Dendritic cell treated with granulocyte-macrophage colony-stimulating factor and Interleukin-4, amounts not matched to agents 40 ng/mL and 50 ng/mL, for 4 days (primary cell): ENCODE measurements around the gene STK40.

ENCODE experiments used
- H3K27ac Mint-ChIP-seq: one replicate; pipeline ENCODE4 v1.8.0; 2022; ENCODE audit warnings: mild to moderate bottlenecking, mixed read lengths
- H3K27me3 Mint-ChIP-seq: one replicate; pipeline ENCODE4 v1.8.0; 2022; ENCODE audit warnings: mild to moderate bottlenecking, mixed read lengths
- H3K36me3 Mint-ChIP-seq: one replicate; pipeline ENCODE4 v1.8.0; 2022; ENCODE audit warnings: low read depth, mixed read lengths
- H3K4me1 Mint-ChIP-seq: one replicate; pipeline ENCODE4 v1.8.0; 2022; ENCODE audit warnings: low read depth, mixed read lengths
- H3K4me3 Mint-ChIP-seq: one replicate; pipeline ENCODE4 v1.8.0; 2022; ENCODE audit warnings: mild to moderate bottlenecking, moderate library complexity, mixed read lengths
- H3K9me3 Mint-ChIP-seq: one replicate; pipeline ENCODE4 v1.8.0; 2022; ENCODE audit warnings: mixed read lengths
- intact Hi-C: fragments of 100-400 bp; cut with micrococcal nuclease; formaldehyde crosslinking; loops from one replicate; pipeline ENCODE4 v1.15.0; 2022

Gene STK40

DNA sequence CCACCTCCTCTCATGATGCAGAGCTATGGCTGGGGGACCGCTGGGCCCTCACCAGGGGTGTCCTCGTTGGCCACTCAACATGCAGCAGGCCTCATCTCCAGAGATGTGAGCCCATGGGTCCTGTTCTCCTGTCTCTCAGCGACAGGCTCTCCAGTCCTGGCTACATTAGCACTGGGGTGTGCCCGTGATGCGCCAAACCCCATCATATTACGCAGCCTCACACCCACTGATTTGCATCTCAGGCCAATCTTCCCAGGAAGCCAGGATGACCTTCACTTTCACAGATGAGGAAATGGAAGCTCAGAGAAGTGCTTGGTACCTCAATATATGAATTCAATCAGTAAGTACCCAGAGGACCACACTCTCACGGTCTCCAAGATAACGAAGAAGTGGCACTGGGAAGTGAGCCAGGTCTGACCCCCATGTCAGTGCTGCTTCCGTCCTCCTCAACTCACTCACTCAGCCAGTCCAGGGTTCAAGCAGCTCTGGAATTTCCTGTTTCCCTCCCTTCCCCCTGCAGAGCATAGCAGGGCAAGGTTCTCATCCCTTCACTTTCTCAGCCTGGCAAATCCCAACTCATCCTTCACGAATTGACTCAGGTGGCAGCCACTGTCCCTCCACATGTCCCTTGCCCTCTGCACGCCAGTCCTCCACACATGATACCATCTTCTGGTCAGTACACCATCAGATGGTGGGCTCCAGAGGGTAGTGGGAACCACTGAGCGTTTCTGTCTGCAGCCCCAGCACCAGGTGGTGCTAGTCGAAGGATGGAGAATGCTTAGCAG, 33.4 kb downstream of the STK40 start:
- H3K27ac Mint-ChIP-seq, result peak overlapping the region; percentile 85
- H3K4me3 Mint-ChIP-seq, result peak overlapping the region; percentile 17
- H3K27me3 Mint-ChIP-seq, result no peaks in the 10 kb centered on the region
- H3K36me3 Mint-ChIP-seq, result peaks cover 92% of the 10 kb centered on the region
- intact Hi-C loops, result no loop called here
- H3K4me1 Mint-ChIP-seq, result peaks cover 53% of the 10 kb centered on the region
- H3K9me3 Mint-ChIP-seq, result no peaks in the 10 kb centered on the region

DNA sequence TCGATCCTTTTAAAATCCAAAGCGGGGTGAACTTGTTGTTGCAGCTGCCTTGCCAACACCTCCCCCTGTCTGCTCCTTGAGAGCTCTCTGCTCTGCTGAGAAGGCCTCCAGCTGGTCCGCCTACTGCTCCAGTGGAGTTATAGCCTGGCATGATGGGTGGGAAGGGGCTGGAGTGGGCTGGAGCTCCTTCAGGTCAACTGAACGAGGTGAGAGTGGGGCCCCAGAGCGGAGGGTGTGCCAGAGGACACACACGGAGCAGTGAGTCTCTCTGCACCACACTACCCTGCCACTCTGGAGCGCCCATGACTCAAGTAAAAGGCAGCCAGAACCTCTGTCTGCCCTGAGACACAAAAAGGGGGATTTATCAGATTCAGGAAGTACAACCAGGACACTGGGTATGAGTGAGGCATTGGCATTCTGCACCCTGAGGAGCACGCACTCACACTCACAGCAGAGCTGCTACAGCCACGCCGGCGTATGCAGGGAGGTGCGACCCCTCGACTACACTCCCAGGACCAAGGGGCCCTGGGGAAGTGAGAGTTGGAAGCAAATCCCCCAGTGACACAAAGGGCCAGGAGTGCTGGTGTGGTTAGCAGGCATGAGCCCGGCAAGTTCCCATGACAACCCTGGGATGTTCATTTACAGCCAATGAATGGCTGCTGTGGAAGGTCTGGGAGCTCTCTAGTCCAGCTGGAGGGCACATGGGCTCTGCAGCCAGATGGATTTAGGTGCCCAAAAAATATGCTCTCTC, 34.3 kb downstream of the STK40 start:
- Mint-ChIP-seq H3K4me3 (peak overlapping the region; percentile 31), H3K27ac (peak overlapping the region; percentile 85), H3K9me3 (no peaks in the 10 kb centered on the region), H3K4me1 (peaks cover 53% of the 10 kb centered on the region), H3K27me3 (no peaks in the 10 kb centered on the region), H3K36me3 (peaks cover 92% of the 10 kb centered on the region)
- intact Hi-C loops, result no loop called here

DNA sequence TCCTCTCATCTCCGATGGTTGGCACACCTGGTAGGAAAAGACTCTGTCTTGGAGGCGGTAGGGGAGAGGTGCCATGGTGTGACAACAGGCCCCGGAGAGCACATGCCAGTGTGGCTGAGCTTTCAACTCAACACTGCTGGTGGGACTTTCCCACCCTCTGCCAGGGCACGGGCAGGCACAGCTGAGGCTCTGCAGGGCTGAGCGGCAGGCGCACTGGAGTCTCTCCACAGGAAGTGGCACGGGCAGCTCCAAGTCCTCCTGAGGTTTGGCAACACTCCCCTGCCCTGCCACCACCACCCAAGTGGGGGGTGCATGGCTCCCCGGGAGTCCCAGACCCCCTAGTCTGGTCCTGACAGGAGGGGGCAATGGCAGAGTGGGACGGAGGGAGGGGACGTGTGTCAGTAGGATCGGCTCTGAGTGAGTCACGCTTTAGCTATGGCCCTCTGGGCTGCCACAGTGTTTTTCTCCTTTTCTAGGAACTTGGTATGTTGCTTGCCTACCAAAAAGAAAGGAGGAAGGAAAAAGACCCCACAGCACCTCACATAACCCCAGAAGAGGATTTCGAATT, 35.0 kb downstream of the STK40 start:
- no peaks in the 10 kb centered on the region for H3K27me3 Mint-ChIP-seq
- H3K4me1 Mint-ChIP-seq, result peaks cover 53% of the 10 kb centered on the region
- no peaks in the 10 kb centered on the region for H3K9me3 Mint-ChIP-seq
- intact Hi-C loops, result no loop called here
- H3K36me3 Mint-ChIP-seq, result peaks cover 95% of the 10 kb centered on the region
- peak overlapping the region; percentile 7 for H3K4me3 Mint-ChIP-seq
- H3K27ac Mint-ChIP-seq, result peak overlapping the region; percentile 85

DNA sequence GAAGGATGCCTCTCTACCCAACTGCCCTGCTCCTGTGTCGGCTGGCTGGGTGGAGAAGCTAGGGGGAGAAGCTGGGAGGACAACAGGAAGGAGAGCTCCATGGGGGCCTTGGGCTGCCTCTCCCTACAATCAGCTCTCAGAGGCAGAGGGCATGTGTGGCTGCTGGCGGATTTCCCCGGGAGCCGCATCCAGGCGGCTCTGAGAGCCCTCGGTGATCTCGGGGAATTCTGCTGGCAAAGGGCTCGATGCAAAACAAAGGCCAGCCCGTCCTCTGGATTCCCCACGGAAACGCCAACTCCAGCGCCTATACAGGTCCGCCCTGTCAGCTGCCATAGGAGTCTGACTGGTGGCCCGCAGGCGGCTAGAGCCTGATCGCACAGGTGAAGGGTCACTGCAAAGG, 35.9 kb downstream of the STK40 start:
- intact Hi-C loops, result no loop called here
- H3K36me3 Mint-ChIP-seq, result peaks cover 95% of the 10 kb centered on the region
- peak overlapping the region; percentile 85 for H3K27ac Mint-ChIP-seq
- peaks cover 57% of the 10 kb centered on the region for H3K4me1 Mint-ChIP-seq
- no peaks in the 10 kb centered on the region for H3K27me3 Mint-ChIP-seq
- H3K4me3 Mint-ChIP-seq, result peak overlapping the region; percentile 5
- H3K9me3 Mint-ChIP-seq, result no peaks in the 10 kb centered on the region

DNA sequence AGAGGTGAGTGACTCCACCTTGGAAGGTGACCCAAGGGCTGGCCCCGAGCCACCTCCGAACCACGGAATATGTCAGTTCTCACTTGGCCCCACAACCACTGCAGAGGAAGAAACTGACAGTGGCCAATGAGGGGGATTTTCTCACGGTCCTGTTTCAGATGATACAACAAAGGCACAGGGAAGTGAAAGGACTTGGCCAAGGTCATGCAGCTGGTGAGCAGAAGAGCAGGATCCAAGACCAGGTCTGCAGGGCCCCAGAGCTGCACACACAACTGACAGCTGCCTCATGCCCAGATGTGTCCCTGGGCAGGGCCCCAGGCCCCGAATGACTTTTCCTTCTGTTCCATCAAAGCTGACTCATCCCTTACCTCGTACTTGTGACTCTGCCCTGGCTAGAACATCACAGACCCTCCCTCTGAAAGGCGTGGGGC, 36.5 kb downstream of the STK40 start:
- peaks cover 95% of the 10 kb centered on the region for H3K36me3 Mint-ChIP-seq
- H3K27me3 Mint-ChIP-seq, result no peaks in the 10 kb centered on the region
- H3K4me1 Mint-ChIP-seq, result peaks cover 63% of the 10 kb centered on the region
- H3K4me3 Mint-ChIP-seq, result no peak overlapping the region
- peak overlapping the region; percentile 85 for H3K27ac Mint-ChIP-seq
- H3K9me3 Mint-ChIP-seq, result no peaks in the 10 kb centered on the region
- intact Hi-C loops, result no loop called here

DNA sequence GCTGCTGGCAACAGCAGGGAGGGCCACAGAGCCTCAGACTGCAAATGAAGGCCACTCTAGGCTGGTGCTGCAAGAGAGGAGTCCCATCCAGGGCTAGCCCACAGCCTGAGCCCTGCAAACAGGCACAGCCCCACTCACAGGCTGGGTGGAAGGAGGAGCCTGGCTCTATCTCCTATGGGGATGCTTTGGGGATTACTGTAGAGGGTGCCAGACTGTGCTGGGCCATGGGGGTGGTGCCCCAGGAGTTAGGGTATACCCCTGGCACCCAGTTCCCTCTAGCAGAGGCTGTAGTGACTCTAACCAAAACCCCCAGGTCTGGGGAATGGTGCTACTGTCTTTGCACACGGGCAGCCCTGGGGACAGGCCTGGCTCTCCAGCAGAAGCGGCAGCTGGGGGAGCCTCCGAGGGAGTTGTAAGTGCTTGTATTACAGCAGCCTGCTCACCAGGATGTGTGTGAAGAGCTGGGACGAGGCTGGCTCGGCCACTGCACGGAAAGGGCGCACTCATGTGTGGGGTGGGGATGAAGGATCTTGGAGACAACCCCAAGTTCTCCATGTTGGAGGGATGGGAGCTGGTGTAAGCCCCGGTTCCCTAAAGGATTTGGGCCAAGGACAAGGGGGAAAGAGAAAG, 38.9 kb downstream of the STK40 start:
- Mint-ChIP-seq H3K4me1 (peaks cover 61% of the 10 kb centered on the region), H3K4me3 (no peak overlapping the region), H3K27ac (no peak overlapping the region), H3K27me3 (no peaks in the 10 kb centered on the region), H3K9me3 (no peaks in the 10 kb centered on the region), H3K36me3 (peaks cover 95% of the 10 kb centered on the region)
- intact Hi-C loops, result no loop called here

DNA sequence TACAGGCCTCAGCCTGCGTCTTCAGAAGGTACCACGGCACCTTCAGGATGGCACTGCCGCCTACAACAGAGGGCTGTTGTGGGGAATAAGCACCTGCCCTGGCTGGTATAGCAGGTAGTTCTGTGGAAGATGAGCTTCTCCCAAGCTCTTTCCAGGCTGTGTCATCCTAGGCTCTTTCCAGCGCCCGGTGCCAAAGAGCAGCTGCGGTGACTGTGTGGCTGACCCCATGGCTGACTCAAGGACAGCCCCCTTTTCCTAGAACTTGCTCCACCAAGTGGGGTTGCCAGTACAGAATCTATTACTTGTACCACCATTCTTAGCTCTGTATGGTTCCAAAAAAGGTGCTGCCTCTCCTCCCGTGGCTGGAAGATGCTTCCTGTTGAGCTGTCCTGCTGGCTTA, 40.4 kb downstream of the STK40 start:
- Mint-ChIP-seq H3K27ac (peak overlapping the region; percentile 8), H3K4me3 (no peak overlapping the region), H3K9me3 (no peaks in the 10 kb centered on the region), H3K4me1 (peaks cover 54% of the 10 kb centered on the region), H3K27me3 (no peaks in the 10 kb centered on the region), H3K36me3 (peaks cover 99% of the 10 kb centered on the region)
- intact Hi-C loops, result no loop called here

DNA sequence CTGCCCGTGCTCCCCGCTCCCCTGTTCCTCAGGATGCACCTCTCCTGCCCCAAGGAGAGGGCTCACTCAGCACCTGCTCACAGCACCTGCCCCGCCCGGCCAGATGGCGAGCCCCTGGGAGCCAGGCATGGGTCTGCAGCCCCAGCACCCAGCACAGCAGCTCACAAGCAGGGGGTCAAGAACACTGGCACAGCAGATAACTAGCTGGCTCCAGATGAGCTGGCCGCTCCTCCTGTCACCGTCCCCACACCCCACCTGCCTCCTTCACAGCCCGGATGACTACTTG, 41.4 kb downstream of the STK40 start:
- peaks cover 100% of the 10 kb centered on the region for H3K36me3 Mint-ChIP-seq
- H3K4me1 Mint-ChIP-seq, result peaks cover 54% of the 10 kb centered on the region
- peak overlapping the region; percentile 8 for H3K27ac Mint-ChIP-seq
- intact Hi-C loops, result no loop called here
- H3K4me3 Mint-ChIP-seq, result no peak overlapping the region
- H3K27me3 Mint-ChIP-seq, result no peaks in the 10 kb centered on the region
- H3K9me3 Mint-ChIP-seq, result no peaks in the 10 kb centered on the region

DNA sequence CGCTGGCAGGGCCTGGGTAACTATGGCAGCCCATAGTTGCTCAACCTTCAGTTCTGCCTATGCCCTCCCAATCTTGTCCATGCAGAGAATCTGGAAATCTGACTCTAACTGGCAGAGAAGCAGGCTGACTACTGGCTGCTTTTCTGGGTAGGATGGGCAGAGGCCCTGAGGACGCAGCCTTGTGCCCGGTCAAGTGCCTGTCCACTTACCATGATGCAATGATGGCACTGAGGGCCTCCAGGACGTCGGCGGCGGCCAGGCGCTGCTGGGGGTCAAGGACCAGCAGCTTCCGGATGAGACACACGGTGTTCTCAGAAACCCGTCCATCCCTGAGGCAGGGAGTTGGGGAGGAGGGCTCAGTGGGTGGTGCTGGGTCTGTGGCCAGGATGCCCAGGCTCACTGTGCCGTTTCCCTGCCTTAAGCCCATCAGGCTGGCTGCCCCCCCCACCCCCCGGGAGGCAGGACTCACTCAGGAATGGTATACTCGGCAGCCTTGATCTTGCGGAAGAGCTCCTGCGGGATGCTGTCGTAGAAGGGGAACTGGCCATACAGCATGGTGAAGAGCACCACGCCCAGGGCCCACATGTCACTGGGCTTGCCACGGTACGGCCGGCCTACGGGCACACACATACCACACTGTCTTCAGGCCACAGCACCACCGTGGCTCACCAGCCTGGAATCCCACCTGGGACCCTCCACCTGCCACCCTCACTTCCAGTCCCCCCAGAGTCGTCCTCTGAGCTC, 41.9 kb downstream of the STK40 start:
- Mint-ChIP-seq H3K4me3 (no peak overlapping the region), H3K36me3 (peaks cover 100% of the 10 kb centered on the region), H3K27ac (peak overlapping the region; percentile 8), H3K4me1 (peaks cover 55% of the 10 kb centered on the region), H3K9me3 (no peaks in the 10 kb centered on the region), H3K27me3 (no peaks in the 10 kb centered on the region)
- intact Hi-C loops, result loop anchor here (1.0 kb wide), 1 partner anchor 76 kb away; no protein-coding TSS in a partner anchor

DNA sequence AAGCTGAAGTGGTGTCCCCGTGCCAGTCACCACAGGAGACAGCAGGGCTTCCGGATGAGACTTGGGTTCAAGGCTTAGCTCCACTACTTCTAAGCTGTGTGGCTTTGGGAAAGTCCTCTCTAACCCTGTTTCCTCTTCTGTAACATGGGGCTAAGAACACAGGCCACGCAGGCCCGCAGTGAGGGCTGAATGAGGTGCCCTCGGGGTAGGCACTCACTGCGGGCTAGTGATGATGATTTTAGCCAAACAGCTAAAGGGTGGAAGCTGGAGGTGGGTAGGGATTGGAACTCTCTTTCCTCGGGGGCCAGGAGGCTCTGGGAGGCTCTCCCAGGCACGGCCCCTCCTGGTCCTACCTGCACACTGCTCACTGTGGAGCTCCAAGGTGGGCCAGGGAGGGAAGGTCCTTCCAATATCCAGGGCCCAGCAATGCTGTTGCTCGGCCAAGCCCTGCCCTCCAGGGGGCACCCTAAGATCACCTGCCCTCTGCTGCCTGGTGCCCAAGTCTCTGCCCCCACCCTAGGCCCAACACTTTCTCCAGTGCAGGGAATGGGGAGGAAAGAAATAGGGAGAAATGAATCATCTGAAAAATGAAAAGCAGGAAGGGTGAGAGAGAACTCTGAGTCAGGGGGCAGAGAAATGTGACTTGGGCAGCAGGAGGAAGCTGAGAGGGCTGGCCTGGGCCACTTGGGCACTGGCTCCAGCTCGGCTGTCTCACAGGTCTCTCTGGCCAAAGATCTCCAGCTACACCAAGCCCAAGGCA, 43.1 kb downstream of the STK40 start:
- Mint-ChIP-seq H3K4me1 (peaks cover 57% of the 10 kb centered on the region), H3K9me3 (no peaks in the 10 kb centered on the region), H3K27ac (peak overlapping the region; percentile 35), H3K27me3 (no peaks in the 10 kb centered on the region), H3K36me3 (peaks cover 97% of the 10 kb centered on the region), H3K4me3 (no peak overlapping the region)
- intact Hi-C loops, result loop anchor here (1.0 kb wide), 2 partner anchors 27 to 78 kb away; no protein-coding TSS in a partner anchor

DNA sequence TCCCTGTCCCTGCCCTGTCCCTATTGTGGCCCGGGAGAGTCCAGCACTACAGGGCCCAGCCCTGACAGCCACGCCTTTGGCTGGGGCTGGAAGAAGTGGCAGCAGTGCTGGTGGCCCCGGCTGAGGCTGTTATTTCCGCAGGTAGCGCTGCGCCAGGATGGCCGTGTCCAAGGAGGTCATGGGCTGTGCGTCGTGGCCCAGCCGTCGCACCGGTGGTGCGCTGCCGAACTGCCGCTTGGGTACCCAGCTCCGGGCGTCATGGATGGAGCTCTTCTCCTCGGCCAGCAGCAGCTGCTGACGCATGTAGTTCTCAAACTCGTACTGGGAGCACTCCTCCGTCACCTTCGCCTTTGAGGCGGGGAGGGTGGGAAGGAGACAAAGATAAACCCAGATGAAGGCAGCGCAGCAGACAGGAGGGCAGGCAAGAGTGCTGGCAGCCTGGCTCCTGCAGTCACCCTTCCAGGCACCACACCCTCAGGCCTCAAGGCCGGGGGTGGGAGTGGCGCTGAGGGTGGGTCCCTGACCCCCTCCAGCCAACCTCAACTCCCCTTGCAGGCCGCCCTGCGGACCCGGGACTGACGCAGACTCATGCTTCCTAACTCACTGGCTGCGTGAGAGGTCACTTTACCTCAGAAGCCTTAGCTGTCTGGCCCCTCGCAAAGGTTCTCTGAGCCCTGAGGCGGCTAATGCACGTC, 44.0 kb downstream of the STK40 start:
- intact Hi-C loops, result loop anchor here (1.0 kb wide), 1 partner anchor 28 kb away; no protein-coding TSS in a partner anchor
- H3K4me3 Mint-ChIP-seq, result no peak overlapping the region
- peaks cover 57% of the 10 kb centered on the region for H3K4me1 Mint-ChIP-seq
- peaks cover 88% of the 10 kb centered on the region for H3K36me3 Mint-ChIP-seq
- H3K9me3 Mint-ChIP-seq, result no peaks in the 10 kb centered on the region
- no peak overlapping the region for H3K27ac Mint-ChIP-seq
- no peaks in the 10 kb centered on the region for H3K27me3 Mint-ChIP-seq

DNA sequence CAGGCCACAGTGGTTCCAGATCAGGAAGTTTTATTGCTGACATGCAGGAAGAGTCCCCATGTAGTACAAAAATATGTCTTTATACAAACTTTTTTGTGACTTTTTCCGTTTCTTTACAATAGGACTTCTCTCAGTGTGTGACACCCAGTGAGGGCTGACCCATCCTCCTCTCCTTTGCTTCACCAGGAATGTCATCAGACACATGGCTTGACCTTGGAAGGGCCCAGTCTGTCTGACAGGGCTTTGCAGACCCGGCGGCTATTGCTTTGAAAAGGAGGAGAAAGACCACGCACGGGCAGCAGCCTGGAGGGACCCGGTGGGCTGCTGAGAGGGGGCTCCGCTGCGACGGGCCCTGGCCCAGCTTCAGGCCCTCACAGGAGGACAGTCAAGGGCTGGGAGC, 46.1 kb downstream of the STK40 start:
- intact Hi-C loops, result no loop called here
- Mint-ChIP-seq H3K36me3 (peaks cover 67% of the 10 kb centered on the region), H3K9me3 (no peaks in the 10 kb centered on the region), H3K4me3 (no peak overlapping the region), H3K27ac (peak overlapping the region; percentile 53), H3K27me3 (no peaks in the 10 kb centered on the region), H3K4me1 (peaks cover 51% of the 10 kb centered on the region)
